ENCODE measurements around the gene SEC14L5.
A peak's percentile ranks its signal among the peaks of the same experiment; 100 is the strongest.
"Not testable (repeated sequence)": the region's sequence is repeated elsewhere in the genome, so short reads cannot be mapped to it uniquely, and the experiment has no call there.

Gene SEC14L5

DNA sequence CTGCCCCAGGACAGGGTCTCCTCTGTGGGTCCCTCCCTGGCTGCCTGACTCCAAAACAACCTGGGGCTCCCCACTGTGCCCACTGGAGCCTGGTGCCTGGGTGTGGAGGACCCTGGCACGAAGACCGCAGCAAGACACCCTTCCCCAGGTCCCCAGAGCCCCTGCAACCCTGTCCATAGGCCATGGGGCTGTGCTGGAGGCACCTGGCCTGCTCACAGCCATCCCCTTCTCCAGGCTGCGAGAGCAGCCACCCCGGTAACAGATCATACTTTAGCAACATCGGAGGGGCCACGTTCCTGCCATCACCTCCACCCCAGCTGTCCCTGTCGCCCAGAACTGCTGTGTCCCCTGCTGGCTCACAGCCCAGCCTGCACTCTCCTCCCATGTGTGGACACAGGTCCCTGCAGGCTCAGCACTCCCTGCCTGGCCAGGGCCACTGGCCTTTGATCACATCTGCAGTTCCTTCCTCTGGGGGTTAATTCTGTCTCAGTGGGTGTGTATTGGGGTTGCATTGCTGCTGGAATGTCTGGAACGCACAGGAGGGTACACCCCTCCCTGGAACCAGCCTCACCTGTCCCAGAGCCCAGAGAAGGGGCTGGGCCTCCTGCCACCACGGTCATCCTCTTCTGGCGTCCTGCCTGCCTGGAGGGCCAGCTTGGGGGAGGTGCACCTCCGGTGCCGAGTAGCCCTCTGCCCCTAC, 33.4 kb upstream of the SEC14L5 start:
- Mint-ChIP-seq H3K27me3 (no peaks in the 10 kb centered on the region), H3K27ac (no peak overlapping the region)
- ATAC-seq: no peak

GRCh38 chr16:4925293-4925607, 32.9 kb upstream of the SEC14L5 start:
- DNase-seq (no peak), ATAC-seq (no peak)
- Mint-ChIP-seq H3K4me3 (no peak overlapping the region), H3K27ac (no peak overlapping the region), H3K27me3 (no peaks in the 10 kb centered on the region), H3K9me3 (peaks cover 7 to 20% of the 10 kb centered on the region in 2 donors), H3K4me1 (no peaks in the 10 kb centered on the region)

More for the DNA sequence above, 33.4 kb upstream of the SEC14L5 start:
- Mint-ChIP-seq H3K9me3 (peaks cover 7 to 20% of the 10 kb centered on the region in 2 donors), H3K4me3 (no peak overlapping the region), H3K4me1 (no peaks in the 10 kb centered on the region)
- no peak for DNase-seq

- Mint-ChIP-seq H3K9me3 (peaks cover 7 to 20% of the 10 kb centered on the region in 2 donors), H3K4me3 (no peak overlapping the region), H3K27ac (no peak overlapping the region), H3K4me1 (no peaks in the 10 kb centered on the region), H3K27me3 (no peaks in the 10 kb centered on the region)
- no peak for DNase-seq
- ATAC-seq: no peak
Observed at GRCh38 chr16:4925791-4926190, 32.3 kb upstream of the SEC14L5 start.

DNA sequence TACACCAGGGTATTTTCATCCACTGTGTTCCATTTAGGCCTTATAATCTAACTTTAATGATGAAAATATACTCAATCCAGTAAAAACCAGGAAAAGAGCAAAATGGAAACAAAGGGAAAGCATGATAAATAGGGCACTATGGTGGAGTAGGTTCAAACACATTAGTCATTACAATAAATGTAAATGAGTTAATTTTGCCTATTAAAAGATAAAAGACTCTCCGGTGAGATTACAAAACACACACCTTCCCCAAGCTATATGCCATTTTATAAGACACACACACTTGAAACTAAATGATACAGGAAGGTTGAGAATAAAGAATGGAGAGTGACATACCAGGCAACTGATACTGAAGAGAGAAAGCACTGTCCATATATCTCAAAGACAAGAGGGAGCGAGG, 31.2 kb upstream of the SEC14L5 start:
- Mint-ChIP-seq H3K27me3 (no peaks in the 10 kb centered on the region), H3K27ac (no peak overlapping the region)
- no peak for ATAC-seq

DNA sequence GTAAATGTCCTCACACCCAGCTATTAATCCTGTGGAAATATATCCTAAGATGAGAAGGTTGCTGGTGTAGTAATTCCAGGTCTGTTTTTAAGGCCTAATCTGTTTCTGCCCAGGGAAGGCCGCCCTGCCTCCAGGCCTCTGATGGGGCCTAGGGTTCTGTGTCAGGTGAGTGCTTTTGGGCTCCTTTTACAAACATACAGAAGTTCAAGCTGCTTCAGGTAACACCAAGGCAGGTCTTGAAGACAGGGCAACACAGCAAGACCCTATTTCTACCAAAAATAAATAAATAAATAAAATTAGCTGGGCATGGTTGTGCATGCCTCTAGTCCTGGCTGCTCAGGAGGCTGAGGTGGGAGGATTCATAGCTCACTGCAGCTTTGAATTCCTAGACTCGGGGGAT, 30.5 kb upstream of the SEC14L5 start:
- H3K27me3 Mint-ChIP-seq: no peaks in the 10 kb centered on the region
- peaks cover 7 to 20% of the 10 kb centered on the region in 2 donors for H3K9me3 Mint-ChIP-seq
- ATAC-seq (no peak), DNase-seq (no peak)
- H3K4me1 Mint-ChIP-seq: no peaks in the 10 kb centered on the region
- H3K4me3 Mint-ChIP-seq: no peak overlapping the region
- no peak overlapping the region for H3K27ac Mint-ChIP-seq

More for the DNA sequence above, 31.2 kb upstream of the SEC14L5 start:
- Mint-ChIP-seq H3K9me3 (peaks cover 7 to 20% of the 10 kb centered on the region in 2 donors), H3K4me3 (no peak overlapping the region), H3K4me1 (no peaks in the 10 kb centered on the region)
- DNase-seq: no peak

- no peak for ATAC-seq
- no peaks in the 10 kb centered on the region for H3K4me1 Mint-ChIP-seq
- peaks cover 1% of the 10 kb centered on the region for H3K27me3 Mint-ChIP-seq
Observed at GRCh38 chr16:4928227-4928626, 29.9 kb upstream of the SEC14L5 start.

GRCh38 chr16:4929619-4930018, 28.5 kb upstream of the SEC14L5 start:
- H3K9me3 Mint-ChIP-seq: peaks cover 7 to 20% of the 10 kb centered on the region in 2 donors
- DNase-seq, H3K4me3 Mint-ChIP-seq, H3K27ac Mint-ChIP-seq, H3K4me1 Mint-ChIP-seq, ATAC-seq: not testable (repeated sequence)
- H3K27me3 Mint-ChIP-seq: peaks cover 14% of the 10 kb centered on the region

More at GRCh38 chr16:4928227-4928626, 29.9 kb upstream of the SEC14L5 start:
- Mint-ChIP-seq H3K27ac (no peak overlapping the region), H3K9me3 (peaks cover 7 to 20% of the 10 kb centered on the region in 2 donors), H3K4me3 (no peak overlapping the region)
- no peak for DNase-seq

GRCh38 chr16:4931381-4931780, 26.7 kb upstream of the SEC14L5 start:
- DNase-seq: no peak
- peaks cover 2% of the 10 kb centered on the region for H3K4me1 Mint-ChIP-seq
- peaks cover 7 to 12% of the 10 kb centered on the region in 2 donors for H3K9me3 Mint-ChIP-seq
- H3K27me3 Mint-ChIP-seq: peaks cover 32% of the 10 kb centered on the region
- no peak for ATAC-seq
- H3K4me3 Mint-ChIP-seq: no peak overlapping the region
- no peak overlapping the region for H3K27ac Mint-ChIP-seq

GRCh38 chr16:4933433-4933832, 24.7 kb upstream of the SEC14L5 start:
- DNase-seq (no peak), ATAC-seq (no peak)
- peaks cover 12% of the 10 kb centered on the region for H3K4me1 Mint-ChIP-seq
- H3K27ac Mint-ChIP-seq: no peak overlapping the region
- H3K27me3 Mint-ChIP-seq: peaks cover 51% of the 10 kb centered on the region
- no peaks in the 10 kb centered on the region for H3K9me3 Mint-ChIP-seq
- no peak overlapping the region for H3K4me3 Mint-ChIP-seq

DNA sequence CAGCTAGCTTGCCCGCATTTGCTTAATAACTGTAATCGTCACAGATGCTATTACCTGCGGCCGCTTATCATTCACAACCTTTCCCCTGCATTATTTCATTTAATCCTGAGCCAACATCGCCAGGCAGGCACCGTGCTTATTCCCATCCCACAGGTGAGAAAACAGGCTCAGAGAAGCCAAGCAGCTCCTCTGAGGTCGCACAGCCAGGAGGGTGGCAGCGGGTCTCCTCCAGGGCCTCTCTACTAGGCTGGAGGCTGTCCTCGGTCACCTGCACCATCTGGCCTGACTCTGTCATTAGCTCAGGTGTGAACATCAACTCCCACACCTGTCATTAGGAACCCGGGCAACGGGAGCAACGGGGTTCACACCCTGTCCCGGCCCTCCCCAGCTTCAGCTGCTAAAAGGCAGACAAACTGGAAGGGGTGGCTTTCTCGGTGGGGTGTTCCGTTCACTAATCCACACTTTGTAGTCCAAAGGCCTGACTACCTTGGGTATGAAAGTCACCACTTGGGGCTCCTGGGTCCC, 24.2 kb upstream of the SEC14L5 start:
- ATAC-seq (no peak), DNase-seq (no peak)
- H3K27ac Mint-ChIP-seq: no peak overlapping the region
- H3K4me3 Mint-ChIP-seq: no peak overlapping the region
- H3K27me3 Mint-ChIP-seq: peaks cover 56% of the 10 kb centered on the region
- peaks cover 12% of the 10 kb centered on the region for H3K4me1 Mint-ChIP-seq
- H3K9me3 Mint-ChIP-seq: no peaks in the 10 kb centered on the region

DNA sequence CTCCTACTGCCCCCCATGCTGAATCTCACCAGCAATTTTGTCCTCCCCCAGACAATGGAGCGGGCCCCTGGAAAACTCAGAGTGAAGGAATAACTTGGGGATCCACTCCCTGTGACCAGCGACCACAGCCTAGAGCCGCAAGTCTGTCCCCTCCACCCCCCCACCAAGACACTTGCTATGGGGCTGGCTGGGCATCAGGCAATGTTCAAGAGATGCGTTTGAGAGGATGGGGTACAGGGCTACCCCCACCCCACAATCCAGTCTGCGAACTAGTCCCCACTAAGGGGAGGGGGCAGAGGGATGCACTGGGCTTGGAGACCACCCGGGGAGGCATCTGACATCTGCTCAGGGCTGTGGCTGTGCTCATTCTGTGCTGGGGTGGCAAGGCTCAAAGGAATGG, 23.5 kb upstream of the SEC14L5 start:
- no peak overlapping the region for H3K4me3 Mint-ChIP-seq
- H3K27me3 Mint-ChIP-seq: peaks cover 58% of the 10 kb centered on the region
- DNase-seq (no peak), ATAC-seq (no peak)
- H3K27ac Mint-ChIP-seq: no peak overlapping the region
- H3K9me3 Mint-ChIP-seq: no peaks in the 10 kb centered on the region
- peaks cover 12% of the 10 kb centered on the region for H3K4me1 Mint-ChIP-seq

DNA sequence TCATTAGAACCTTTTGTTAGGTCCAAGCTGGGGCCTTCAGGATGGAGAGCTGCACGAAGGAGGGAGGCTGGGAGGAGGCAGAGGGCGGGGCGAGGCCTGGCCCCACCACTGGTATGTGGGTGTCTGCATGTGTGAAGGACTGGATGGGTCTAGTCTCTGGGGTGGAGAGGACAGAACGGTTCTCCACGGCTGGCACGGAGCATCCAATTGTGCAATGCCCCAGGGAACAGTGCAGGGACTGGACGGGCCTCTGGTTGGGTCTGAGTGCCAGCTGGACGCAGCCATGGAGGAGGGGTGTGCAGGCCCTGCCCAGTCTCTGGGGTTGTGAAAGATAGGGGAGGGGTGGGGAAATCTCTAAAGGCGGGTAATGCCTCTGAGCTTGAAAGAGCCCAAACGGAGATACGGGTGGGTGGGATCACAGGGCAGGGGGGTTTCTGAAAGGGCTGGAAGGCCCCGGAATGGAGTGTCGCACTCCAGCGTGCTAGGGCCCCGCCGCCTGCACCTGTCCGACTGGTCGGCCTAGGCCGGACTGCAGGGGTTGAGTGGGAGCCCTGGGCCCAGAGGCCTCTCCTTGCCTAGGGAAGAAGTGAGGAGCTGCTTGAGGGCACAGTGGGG, 22.8 kb upstream of the SEC14L5 start:
- no peak for ATAC-seq
- no peak for DNase-seq
- H3K9me3 Mint-ChIP-seq: no peaks in the 10 kb centered on the region
- peaks cover 12% of the 10 kb centered on the region for H3K4me1 Mint-ChIP-seq
- H3K27me3 Mint-ChIP-seq: peaks cover 58% of the 10 kb centered on the region
- H3K4me3 Mint-ChIP-seq: peak overlapping the region in 1 of 2 donors; percentile 88
- no peak overlapping the region for H3K27ac Mint-ChIP-seq

GRCh38 chr16:4936181-4936990, 21.7 kb upstream of the SEC14L5 start:
- H3K4me3 Mint-ChIP-seq: peak overlapping the region; percentile 76 to 88

GRCh38 chr16:4936991-4937781, 20.9 kb upstream of the SEC14L5 start, which contains the start of gene PPL:
Gene PPL, minus strand, starts transcription at chr16:4937148. Its CDS starts 103 bp downstream, at chr16:4937045.
- peak; percentile 53 for ATAC-seq
- Mint-ChIP-seq H3K4me3 (peak within 1 kb of the TSS; percentile 76 to 88), H3K27ac (no peak within 1 kb of the TSS), H3K27me3 (peaks cover 58% of the 10 kb centered on the region), H3K4me1 (peaks cover 12% of the 10 kb centered on the region), H3K9me3 (no peaks in the 10 kb centered on the region)
- peak; percentile 9 to 41 for DNase-seq

More at GRCh38 chr16:4936181-4936990, 21.7 kb upstream of the SEC14L5 start:
- peaks cover 58% of the 10 kb centered on the region for H3K27me3 Mint-ChIP-seq
- no peaks in the 10 kb centered on the region for H3K9me3 Mint-ChIP-seq
- H3K4me1 Mint-ChIP-seq: peaks cover 12% of the 10 kb centered on the region
- DNase-seq (no peak), ATAC-seq (peak; percentile 64)
- no peak overlapping the region for H3K27ac Mint-ChIP-seq

Measured in stimulated activated naive CD8-positive, alpha-beta T cell treated with anti-CD3 and anti-CD28 coated beads, Interleukin-15, amount 100 ng/mL, for 72 hours (primary cell).